C4-2B (cell line): ENCODE measurements around the gene LILRB2.

Experiments used
- ZFX ChIP-seq: fragments of 450-650 bp; IDR thresholded peaks from 2 replicates; pipeline ENCODE4 v1.6.1; 2017
- TF ChIP-seq, protein P1 (sequence below): fragments of 450-650 bp; conservative IDR thresholded peaks from 2 replicates; pipeline ENCODE4 v1.5.1; 2017; ENCODE audit warnings: mild to moderate bottlenecking

DNA sequence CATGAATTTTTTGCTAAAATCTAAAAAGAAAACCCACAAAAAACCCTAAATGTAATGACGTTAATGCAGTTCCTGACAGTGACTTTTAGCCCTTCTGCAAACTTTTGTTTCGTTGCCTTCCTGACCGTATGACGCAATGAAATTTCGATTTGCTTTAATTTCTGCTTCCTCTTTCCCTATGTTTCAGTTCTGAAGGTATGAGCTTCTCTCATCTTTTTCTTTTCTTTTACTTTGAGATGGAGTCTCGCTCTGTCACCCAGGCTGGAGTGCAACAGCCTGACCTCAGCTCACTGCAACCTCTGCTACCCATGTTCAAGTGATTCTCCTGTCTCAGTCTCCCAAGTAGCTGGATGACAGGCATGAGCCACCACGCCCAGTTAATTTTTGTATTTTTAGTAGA, 38.1 kb upstream of the LILRB2 start:
- TF ChIP-seq, protein P1, sequence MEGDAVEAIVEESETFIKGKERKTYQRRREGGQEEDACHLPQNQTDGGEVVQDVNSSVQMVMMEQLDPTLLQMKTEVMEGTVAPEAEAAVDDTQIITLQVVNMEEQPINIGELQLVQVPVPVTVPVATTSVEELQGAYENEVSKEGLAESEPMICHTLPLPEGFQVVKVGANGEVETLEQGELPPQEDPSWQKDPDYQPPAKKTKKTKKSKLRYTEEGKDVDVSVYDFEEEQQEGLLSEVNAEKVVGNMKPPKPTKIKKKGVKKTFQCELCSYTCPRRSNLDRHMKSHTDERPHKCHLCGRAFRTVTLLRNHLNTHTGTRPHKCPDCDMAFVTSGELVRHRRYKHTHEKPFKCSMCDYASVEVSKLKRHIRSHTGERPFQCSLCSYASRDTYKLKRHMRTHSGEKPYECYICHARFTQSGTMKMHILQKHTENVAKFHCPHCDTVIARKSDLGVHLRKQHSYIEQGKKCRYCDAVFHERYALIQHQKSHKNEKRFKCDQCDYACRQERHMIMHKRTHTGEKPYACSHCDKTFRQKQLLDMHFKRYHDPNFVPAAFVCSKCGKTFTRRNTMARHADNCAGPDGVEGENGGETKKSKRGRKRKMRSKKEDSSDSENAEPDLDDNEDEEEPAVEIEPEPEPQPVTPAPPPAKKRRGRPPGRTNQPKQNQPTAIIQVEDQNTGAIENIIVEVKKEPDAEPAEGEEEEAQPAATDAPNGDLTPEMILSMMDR, result no peak
- TF ChIP-seq ZFX, result no peak
